Fibroblast of lung (primary cell): Measurements from ENCODE around the gene ATP5F1A. TPM values are rescaled to one million over a fixed set of nuclear protein-coding genes. Genes with fewer than 3 reads are reported as not detected.
"Not testable (repeated sequence)": the region's sequence is repeated elsewhere in the genome, so short reads cannot be mapped to it uniquely, and the experiment has no call there.

ENCODE experiments used
- DNase-seq, 2 donors: peaks; one replicate each; pipeline versions ENCODE4 v3.0.0 to v3.0.0-alpha.2; 2010; ENCODE audit warnings: low read depth in 2 of 2
- H2AFZ ChIP-seq: 2 replicates; pipeline ENCODE4 v1.5.1; 2012; ENCODE audit warnings: low read length, control low read depth, inconsistent platforms
- H3K27ac ChIP-seq: 2 replicates; pipeline ENCODE4 v1.5.1; 2011; ENCODE audit warnings: low read length, control low read depth; ENCODE audit not compliant: insufficient read depth
- H3K27me3 ChIP-seq: 2 replicates; pipeline ENCODE4 v1.5.1; 2011; ENCODE audit warnings: mild to moderate bottlenecking, low read length; ENCODE audit not compliant: control insufficient read depth, insufficient read depth
- H3K36me3 ChIP-seq: 2 replicates; pipeline ENCODE4 v1.5.1; 2011; ENCODE audit warnings: low read length; ENCODE audit not compliant: control insufficient read depth, insufficient read depth
- H3K4me1 ChIP-seq: 2 replicates; pipeline ENCODE4 v1.5.1; 2011; ENCODE audit warnings: low read length; ENCODE audit not compliant: control insufficient read depth, insufficient read depth; ENCODE audit errors: extremely low read depth
- H3K4me2 ChIP-seq: 2 replicates; pipeline ENCODE4 v1.5.1; 2011; ENCODE audit warnings: low read length, control low read depth; ENCODE audit not compliant: insufficient read depth; ENCODE audit errors: extremely low read depth
- H3K4me3 ChIP-seq, 4 experiments: fragments of 200-600 bp in 1 of 4; sonication (generic) in 1 of 4; replicated peaks in 1 of 4; 2 replicates each; pipeline ENCODE4 v1.5.1; 2011 to 2016; ENCODE audit warnings: low read length in 4 of 4, low read depth in 3 of 4, mild to moderate bottlenecking in 3 of 4, control low read depth in 2 of 4, inconsistent platforms in 1 of 4, mixed read lengths in 1 of 4; ENCODE audit not compliant: insufficient read depth in 1 of 4; ENCODE audit errors: control extremely low read depth in 1 of 4
- H3K79me2 ChIP-seq: 2 replicates; pipeline ENCODE4 v1.5.1; 2012; ENCODE audit warnings: mild to moderate bottlenecking, low read length, inconsistent platforms; ENCODE audit not compliant: control insufficient read depth, insufficient read depth
- H3K9ac ChIP-seq: 2 replicates; pipeline ENCODE4 v1.5.1; 2011; ENCODE audit warnings: mild to moderate bottlenecking, low read length, control low read depth; ENCODE audit not compliant: insufficient read depth
- H3K9me3 ChIP-seq: 2 replicates; pipeline ENCODE4 v1.5.1; 2012; ENCODE audit warnings: low read depth, low read length; ENCODE audit not compliant: control insufficient read depth, insufficient read depth
- H4K20me1 ChIP-seq: 2 replicates; pipeline ENCODE4 v1.5.1; 2011; ENCODE audit warnings: low read length; ENCODE audit not compliant: control insufficient read depth, insufficient read depth; ENCODE audit errors: extremely low read depth
- CTCF ChIP-seq, 2 donors: IDR thresholded peaks in 1 of 2; conservative IDR thresholded peaks in 1 of 2; 1 replicate in 1 of 2; 2 replicates in 1 of 2; pipeline ENCODE4 v1.5.1; 2011 to 2012; ENCODE audit warnings: low read length in 2 of 2, control low read depth in 1 of 2, inconsistent platforms in 1 of 2, low read depth in 1 of 2, mild to moderate bottlenecking in 1 of 2
- EZH2 ChIP-seq: IDR thresholded peaks from 2 replicates; pipeline ENCODE4 v1.5.1; 2012; ENCODE audit warnings: low read length, control low read depth, mild to moderate bottlenecking; ENCODE audit errors: missing control alignments
- polyA plus RNA-seq, 2 donors: library from polyadenylated mRNA; depleted of rRNA in 1 of 2; stranded (reverse) in 1 of 2; unstranded in 1 of 2; fragments of >200 nt; gene quantifications; 2 replicates each; pipeline ENCODE4 v1.2.1, GENCODE V29; 2011 to 2012; ENCODE audit warnings: missing spikeins in 1 of 2
- total RNA-seq: library from RNA; depleted of rRNA; stranded (reverse); fragments of >200 nt; gene quantifications from 2 replicates; pipeline ENCODE4 v1.2.1, GENCODE V29; 2014

Gene ATP5F1A
- total and polyA plus RNA-seq, 2 donors (not counting 1 experiment from before 2014, with no cell fraction given), result 591 to 791 TPM

DNA sequence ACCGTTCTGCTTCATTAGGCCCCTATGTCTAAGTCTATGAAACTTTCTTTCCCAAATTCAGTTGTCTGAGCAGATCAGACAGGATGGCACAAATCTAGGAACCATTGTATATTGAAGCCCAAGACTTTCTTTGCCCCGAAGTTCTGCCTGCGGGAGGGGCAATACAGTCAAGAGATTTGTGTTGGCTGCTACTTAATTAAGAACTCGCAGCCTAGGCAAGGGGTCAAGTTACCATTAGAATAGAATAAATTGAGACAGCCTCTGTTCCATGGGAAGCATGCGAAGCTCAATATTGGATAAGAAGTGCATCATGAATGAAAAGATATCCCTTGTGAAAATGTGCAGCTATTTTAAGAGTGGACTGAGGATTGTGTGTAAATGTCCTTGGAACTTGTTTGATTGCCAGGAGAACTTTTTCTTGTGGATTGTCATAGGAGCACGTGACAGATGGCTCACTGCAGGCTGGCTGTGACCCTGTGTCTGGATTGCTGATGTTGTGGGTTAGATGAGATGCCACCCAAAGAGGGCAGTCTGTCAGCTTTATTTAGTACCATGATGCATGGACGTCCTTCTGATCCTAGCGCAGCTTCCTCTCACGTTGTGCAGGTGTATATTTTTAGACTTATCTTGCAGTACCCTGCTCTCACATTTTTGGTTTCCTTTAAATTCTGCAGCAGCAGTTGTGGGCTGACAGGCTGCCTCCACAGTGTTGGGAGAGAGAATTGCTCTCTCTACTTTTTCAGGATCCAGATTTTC, 37.0 kb upstream of the ATP5F1A start:
- H3K4me3 ChIP-seq, result no peak overlapping the region
- H3K27ac ChIP-seq, result no peak overlapping the region
- H3K36me3 ChIP-seq, result no peaks in the 10 kb centered on the region
- no peak overlapping the region for H3K4me2 ChIP-seq
- no peaks in the 10 kb centered on the region for H3K9me3 ChIP-seq
- no peak overlapping the region for H3K9ac ChIP-seq
- H3K27me3 ChIP-seq, result no peaks in the 10 kb centered on the region
- H3K4me1 ChIP-seq, result no peaks in the 10 kb centered on the region
- H3K79me2 ChIP-seq, result no peaks in the 10 kb centered on the region
- H2AFZ ChIP-seq, result no peak overlapping the region
- DNase-seq, result no peak
- TF ChIP-seq CTCF (conservative IDR thresholded peaks at IDR 0.05 in 1 of 2, IDR thresholded peaks at IDR 0.05 in 1 of 2; ENCODE audit: low read depth in 1 of 2, low read length in 2 of 2) (no peak), EZH2 (no peak)
- no peaks in the 10 kb centered on the region for H4K20me1 ChIP-seq

- Histone ChIP-seq H3K4me2 (no peak overlapping the region), H3K9me3 (no peaks in the 10 kb centered on the region), H3K79me2 (no peaks in the 10 kb centered on the region), H2AFZ (no peak overlapping the region), H3K4me1 (no peaks in the 10 kb centered on the region), H3K27me3 (no peaks in the 10 kb centered on the region), H3K9ac (no peak overlapping the region), H4K20me1 (no peaks in the 10 kb centered on the region), H3K4me3 (no peak overlapping the region), H3K36me3 (no peaks in the 10 kb centered on the region), H3K27ac (no peak overlapping the region)
- TF ChIP-seq CTCF (conservative IDR thresholded peaks at IDR 0.05 in 1 of 2, IDR thresholded peaks at IDR 0.05 in 1 of 2; ENCODE audit: low read depth in 1 of 2, low read length in 2 of 2), result no peak
- no peak for DNase-seq
These were observed 35.4 kb upstream of the ATP5F1A start for GRCh38 chr18:46133534-46133933.

- not testable (repeated sequence) for H3K4me3 ChIP-seq, H3K9me3 ChIP-seq, DNase-seq, H3K36me3 ChIP-seq, H3K9ac ChIP-seq, H3K79me2 ChIP-seq, H3K4me1 ChIP-seq, H4K20me1 ChIP-seq, H3K27ac ChIP-seq, H3K27me3 ChIP-seq, H2AFZ ChIP-seq, H3K4me2 ChIP-seq
These were observed 32.5 kb upstream of the ATP5F1A start for GRCh38 chr18:46130549-46130948.
